Activated CD8-positive, alpha-beta T cell treated with anti-CD3 and anti-CD28 coated beads, Interleukin-2, amount 10 ng/mL, durations not matched to agents 7 days and 5 days (primary cell): ENCODE data around the gene E2F2. TPM values are rescaled to one million over a fixed set of nuclear protein-coding genes. Genes with fewer than 3 reads are reported as not detected.
A peak's percentile ranks its signal among the peaks of the same experiment; 100 is the strongest.

Experiments used
- ATAC-seq: fragments of 150-1000 bp; cut with Tn5 transposase; one replicate; pipeline ENCODE4 v1.10.0; 2021; ENCODE audit warnings: moderate library complexity
- CTCF ChIA-PET: fragments of 350-600 bp; sonication (Branson Sonifier 250); formaldehyde crosslinking; loops from one replicate; lab custom pipeline; 2021; ENCODE audit warnings: antibody characterized with exemption; lab: Charles Lee
- POLR2A ChIA-PET: fragments of 350-600 bp; sonication (Branson Sonifier 250); formaldehyde crosslinking; loops from one replicate; lab custom pipeline; 2021; ENCODE audit warnings: antibody characterized with exemption; lab: Charles Lee
- DNase-seq: peaks from one replicate; pipeline ENCODE4 v3.0.0-alpha.2; 2020
- H3K27ac Mint-ChIP-seq: one replicate; pipeline ENCODE4 v1.8.0; 2021; ENCODE audit warnings: mild to moderate bottlenecking, mixed read lengths
- H3K27me3 Mint-ChIP-seq: one replicate; pipeline ENCODE4 v1.8.0; 2021; ENCODE audit warnings: low read depth, mixed read lengths
- H3K36me3 Mint-ChIP-seq: one replicate; pipeline ENCODE4 v1.8.0; 2021; ENCODE audit warnings: low read depth, mixed read lengths
- H3K4me1 Mint-ChIP-seq: one replicate; pipeline ENCODE4 v1.8.0; 2021; ENCODE audit warnings: low read depth, mixed read lengths
- H3K4me3 Mint-ChIP-seq: one replicate; pipeline ENCODE4 v1.8.0; 2021; ENCODE audit warnings: mild to moderate bottlenecking, mixed read lengths
- H3K9me3 Mint-ChIP-seq: one replicate; pipeline ENCODE4 v1.8.0; 2022; ENCODE audit warnings: mixed read lengths; ENCODE audit not compliant: insufficient read depth
- total RNA-seq, 2 experiments: library from RNA; stranded (reverse); gene quantifications; one replicate each; pipeline ENCODE4 v1.2.3, GENCODE V29; 2021

Gene E2F2
- total RNA-seq, 2 experiments from 2014 or later = 75.0 to 80.3 TPM

DNA sequence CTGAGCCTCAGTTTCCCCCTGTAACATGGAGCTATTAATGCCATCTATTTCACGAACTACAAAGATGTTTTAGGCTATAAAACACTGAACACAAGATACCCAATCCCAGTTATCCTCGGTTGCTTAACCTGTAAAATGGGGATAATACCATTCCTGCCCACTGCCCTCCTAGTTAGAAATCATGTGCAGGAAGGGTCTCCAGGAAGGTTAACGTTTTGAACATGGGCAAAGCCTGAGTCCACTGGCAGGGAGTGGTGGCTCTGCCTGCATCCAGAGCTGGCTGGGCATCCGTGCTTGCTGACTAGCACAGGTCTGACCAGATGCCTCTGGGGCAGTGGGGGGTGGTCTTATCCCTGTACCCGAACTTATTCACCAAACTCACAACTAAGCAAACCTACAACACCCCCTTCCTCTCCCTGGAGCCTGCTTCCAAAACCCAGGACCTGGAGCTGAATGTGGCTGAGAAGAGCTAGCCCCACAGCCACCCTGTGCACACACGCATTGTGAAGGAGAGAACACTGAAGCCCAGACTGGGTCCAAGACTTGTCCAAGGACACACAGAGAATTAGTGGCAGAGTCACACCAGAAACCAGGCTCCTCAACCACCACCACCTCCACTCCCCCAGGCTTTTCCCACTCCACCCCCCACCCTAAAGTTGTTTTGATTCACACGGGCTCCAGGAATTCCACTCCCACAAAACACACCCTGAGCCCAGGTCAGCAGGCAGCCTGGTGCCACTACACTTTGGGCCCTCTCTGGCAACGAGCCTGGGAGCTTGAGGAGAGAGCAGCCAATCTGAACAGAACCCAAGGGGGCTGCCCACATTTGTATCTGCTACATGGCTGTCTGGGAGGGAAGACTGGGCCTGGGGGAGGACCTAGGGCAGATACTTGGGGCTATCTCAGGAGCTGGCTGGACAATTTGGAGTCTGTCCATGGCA, 1.6 kb downstream of the E2F2 start:
- peaks cover 46% of the 10 kb centered on the region for H3K36me3 Mint-ChIP-seq
- DNase-seq (peak; percentile 37), ATAC-seq (no peak)
- H3K9me3 Mint-ChIP-seq = no peaks in the 10 kb centered on the region
- H3K4me3 Mint-ChIP-seq = peak overlapping the region; percentile 92
- CTCF ChIA-PET = interaction anchor here (1.0 to 15.4 kb wide), 15 partner anchors 8 to 242 kb away, joined by 3 to 262 read pairs (median 5); partner anchors contain the start of genes ASAP3 and ID3
- peaks cover 74% of the 10 kb centered on the region for H3K4me1 Mint-ChIP-seq
- no peaks in the 10 kb centered on the region for H3K27me3 Mint-ChIP-seq
- peak overlapping the region; percentile 87 for H3K27ac Mint-ChIP-seq
- POLR2A ChIA-PET = interaction anchor here (0.6 to 2.9 kb wide), 14 partner anchors 17 to 1703 kb away, joined by 3 to 10 read pairs (median 5); partner anchors contain the start of genes ASAP3, PNRC2, RPL11 and SYF2

DNA sequence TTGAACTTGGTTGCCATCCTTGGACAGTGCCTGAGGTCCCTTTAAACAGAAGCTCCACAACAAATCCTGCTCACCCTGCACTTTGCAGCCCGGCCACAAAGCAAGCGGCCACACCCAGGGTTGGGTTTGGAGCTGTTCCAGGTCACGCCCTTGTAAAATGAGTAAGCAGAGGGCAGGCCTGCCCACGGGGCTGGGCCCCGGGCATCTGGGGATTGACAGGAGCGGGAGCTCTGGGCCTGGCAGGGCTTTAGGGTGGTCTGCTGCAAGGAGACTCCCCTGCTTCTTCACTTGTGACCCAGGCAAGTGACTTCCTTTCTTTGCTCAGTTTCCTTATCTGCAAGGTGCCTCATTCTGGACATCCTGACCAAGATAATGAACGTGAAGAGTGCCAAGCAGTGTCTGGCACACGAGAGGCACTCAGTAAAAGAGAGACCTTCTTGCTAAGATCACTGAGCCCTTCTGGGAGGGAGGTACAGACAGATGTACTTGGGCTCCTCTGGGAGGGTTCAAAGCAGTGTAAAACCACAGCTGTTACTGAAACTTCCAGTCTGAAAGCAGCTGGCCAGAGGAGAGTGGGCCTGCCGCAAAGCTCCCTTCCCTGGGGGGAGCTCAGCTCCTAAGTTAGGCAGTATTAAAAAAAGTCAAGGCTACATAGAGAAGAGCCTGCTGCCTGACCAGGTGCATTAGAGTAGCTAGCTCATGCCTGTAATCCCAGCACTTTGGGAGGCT, 2.6 kb downstream of the E2F2 start:
- Mint-ChIP-seq H3K9me3 (no peaks in the 10 kb centered on the region), H3K4me1 (peaks cover 77% of the 10 kb centered on the region), H3K27me3 (no peaks in the 10 kb centered on the region), H3K36me3 (peaks cover 55% of the 10 kb centered on the region), H3K27ac (peak overlapping the region; percentile 87), H3K4me3 (peak overlapping the region; percentile 92)
- POLR2A ChIA-PET = interaction anchor here (0.6 to 2.6 kb wide), 12 partner anchors 16 to 1903 kb away, joined by 3 to 15 read pairs (median 4); partner anchors contain the start of genes ASAP3, RPL11 and ZNF436
- DNase-seq = peak; percentile 89
- peak; percentile 67 for ATAC-seq
- CTCF ChIA-PET = interaction anchor here (0.6 to 15.4 kb wide), 23 partner anchors 9 to 243 kb away, joined by 3 to 262 read pairs (median 4); partner anchors contain the start of gene ID3

DNA sequence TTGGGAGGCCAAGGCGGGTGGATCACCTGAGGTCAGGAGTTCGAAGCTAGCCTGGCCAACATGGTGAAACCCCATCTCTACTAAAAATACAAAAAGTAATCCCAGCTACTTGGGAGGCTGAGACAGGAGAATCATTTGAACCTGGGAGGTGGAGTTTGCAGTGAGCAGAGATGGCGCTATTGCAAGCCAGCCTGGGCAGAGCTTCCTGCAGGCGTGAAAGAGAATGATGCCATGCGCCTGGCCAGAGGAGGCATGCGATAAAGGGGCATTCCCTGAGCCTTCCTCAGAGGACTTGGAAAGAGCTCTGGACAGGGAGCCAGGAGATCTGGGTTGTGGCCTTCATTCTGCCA, 3.2 kb downstream of the E2F2 start:
- Mint-ChIP-seq H3K27ac (peak overlapping the region; percentile 87), H3K4me1 (peaks cover 77% of the 10 kb centered on the region), H3K9me3 (no peaks in the 10 kb centered on the region), H3K27me3 (no peaks in the 10 kb centered on the region), H3K36me3 (peaks cover 58% of the 10 kb centered on the region), H3K4me3 (peak overlapping the region; percentile 92)
- DNase-seq (no peak), ATAC-seq (peak; percentile 4)
- POLR2A ChIA-PET = interaction anchor here (0.6 to 2.6 kb wide), 10 partner anchors 12 to 1904 kb away, joined by 3 to 15 read pairs (median 4); partner anchors contain the start of genes ASAP3 and RPL11
- CTCF ChIA-PET = interaction anchor here (0.9 to 15.4 kb wide), 21 partner anchors 8 to 244 kb away, joined by 3 to 262 read pairs (median 4); partner anchors contain the start of gene ID3

DNA sequence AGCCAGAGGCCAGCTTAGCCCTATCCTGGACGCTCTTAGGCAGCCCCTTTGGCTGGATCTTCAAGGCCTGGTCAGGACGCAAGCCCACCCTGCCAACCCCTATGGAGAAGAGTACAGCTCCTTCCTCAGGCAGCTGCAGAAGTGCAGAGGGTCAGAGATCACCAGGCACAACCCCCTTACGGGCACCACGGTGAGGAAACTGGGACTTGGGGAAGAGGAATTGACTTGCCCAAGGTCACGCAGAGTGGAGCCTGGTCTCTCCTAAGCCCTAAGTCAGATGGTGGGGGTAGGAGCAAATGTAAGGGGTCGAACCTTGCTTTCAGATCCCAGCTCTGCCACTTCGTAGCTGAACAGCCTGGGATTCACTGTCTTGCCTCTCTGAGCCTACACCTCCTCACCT, 3.7 kb downstream of the E2F2 start:
- no peaks in the 10 kb centered on the region for H3K9me3 Mint-ChIP-seq
- POLR2A ChIA-PET = interaction anchor here (0.9 to 2.6 kb wide), 6 partner anchors 12 to 164 kb away, joined by 3 to 15 read pairs (median 8); partner anchors contain the start of gene RPL11
- peak overlapping the region; percentile 87 for H3K27ac Mint-ChIP-seq
- peaks cover 79% of the 10 kb centered on the region for H3K4me1 Mint-ChIP-seq
- CTCF ChIA-PET = interaction anchor here (1.1 to 15.4 kb wide), 13 partner anchors 11 to 172 kb away, joined by 3 to 262 read pairs (median 4); partner anchors contain the start of gene ID3
- no peaks in the 10 kb centered on the region for H3K27me3 Mint-ChIP-seq
- DNase-seq (no peak), ATAC-seq (no peak)
- peaks cover 63% of the 10 kb centered on the region for H3K36me3 Mint-ChIP-seq
- H3K4me3 Mint-ChIP-seq = peak overlapping the region; percentile 92

DNA sequence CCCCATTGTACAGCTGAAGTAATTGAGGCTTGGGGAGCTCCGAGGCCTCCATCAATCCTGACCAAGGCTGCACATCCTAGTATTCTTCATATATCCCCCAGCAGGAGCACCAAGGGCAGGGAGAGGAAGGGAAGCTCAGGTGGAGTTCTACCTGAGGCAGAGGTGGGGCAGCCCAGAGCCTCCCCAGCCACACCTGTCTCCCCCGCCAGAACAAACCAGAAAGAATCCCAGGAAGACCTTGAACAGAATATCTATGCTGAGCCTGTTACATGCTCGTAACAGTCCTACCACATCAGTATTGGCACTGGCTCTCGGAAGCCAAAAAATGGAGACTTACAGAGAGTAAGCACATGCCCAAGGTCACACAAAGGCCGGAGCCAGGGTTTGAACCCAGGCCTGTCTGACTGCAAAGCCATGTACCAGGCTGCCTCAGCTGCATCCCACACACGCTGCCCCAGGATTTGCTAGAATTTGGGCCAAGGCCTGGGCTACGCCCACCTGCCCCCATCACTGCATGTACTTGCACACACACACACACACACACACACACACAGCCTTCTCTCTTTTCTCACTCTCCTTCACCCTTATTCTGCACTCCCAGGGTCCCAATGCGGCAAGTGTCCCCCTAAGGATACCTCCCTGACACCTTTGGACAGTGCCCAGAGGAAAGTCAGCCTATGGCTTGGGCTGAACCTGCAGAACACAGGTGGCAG, 4.5 kb downstream of the E2F2 start:
- POLR2A ChIA-PET = interaction anchor here (1.5 to 2.6 kb wide), 4 partner anchors 10 to 32 kb away, joined by 4 to 15 read pairs (median 8); no protein-coding TSS in a partner anchor
- Mint-ChIP-seq H3K4me1 (peaks cover 76% of the 10 kb centered on the region), H3K27ac (peak overlapping the region; percentile 87), H3K27me3 (no peaks in the 10 kb centered on the region), H3K4me3 (peak overlapping the region; percentile 92), H3K9me3 (no peaks in the 10 kb centered on the region), H3K36me3 (peaks cover 71% of the 10 kb centered on the region)
- DNase-seq (no peak), ATAC-seq (no peak)
- CTCF ChIA-PET = interaction anchor here (0.7 to 15.4 kb wide), 8 partner anchors 14 to 111 kb away, joined by 4 to 262 read pairs (median 10); no protein-coding TSS in a partner anchor

DNA sequence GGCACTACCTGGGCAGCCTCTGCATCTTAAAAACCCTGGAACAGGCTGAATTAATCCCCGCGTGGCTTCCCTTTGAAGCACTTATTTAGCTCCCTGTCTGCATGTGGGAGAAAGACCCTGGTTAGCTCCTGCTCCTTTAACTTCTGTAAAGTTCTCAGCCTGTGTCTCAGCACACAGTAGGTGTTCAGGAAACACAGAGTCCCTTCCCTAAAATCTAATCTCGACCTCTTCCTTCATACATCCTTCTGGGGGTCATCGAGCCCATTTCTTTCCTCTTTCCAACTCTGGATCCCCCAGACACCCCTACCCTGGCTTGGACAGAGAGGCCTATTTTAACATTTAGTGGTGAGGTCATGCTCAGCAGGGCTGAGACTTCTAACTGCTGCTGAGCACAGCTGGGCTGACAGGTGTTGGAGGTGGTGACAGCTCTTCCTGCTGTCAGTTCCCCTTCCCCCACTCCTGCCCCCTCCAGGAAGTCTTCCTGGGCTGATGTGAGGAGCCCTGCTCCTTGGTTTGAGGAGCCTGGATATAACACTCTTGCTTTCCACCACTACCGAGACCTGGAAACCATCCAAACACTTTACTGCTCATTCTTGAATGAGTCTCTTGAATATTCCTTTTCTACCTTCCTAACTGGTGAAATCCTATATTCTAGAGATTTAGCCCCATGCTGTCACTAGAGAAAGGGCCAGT, 5.3 kb downstream of the E2F2 start:
- ChIA-PET CTCF (interaction anchor here (0.7 to 15.4 kb wide), 7 partner anchors 15 to 139 kb away, joined by 5 to 262 read pairs (median 9); no protein-coding TSS in a partner anchor), POLR2A (interaction anchor here (0.7 to 2.6 kb wide), 4 partner anchors 11 to 181 kb away, joined by 5 to 9 read pairs (median 6); partner anchors contain the start of gene HNRNPR)
- Mint-ChIP-seq H3K4me1 (peaks cover 73% of the 10 kb centered on the region), H3K9me3 (no peaks in the 10 kb centered on the region), H3K27ac (peak overlapping the region; percentile 87), H3K36me3 (peaks cover 77% of the 10 kb centered on the region), H3K4me3 (peak overlapping the region; percentile 92), H3K27me3 (no peaks in the 10 kb centered on the region)
- DNase-seq (peak; percentile 47), ATAC-seq (no peak)

DNA sequence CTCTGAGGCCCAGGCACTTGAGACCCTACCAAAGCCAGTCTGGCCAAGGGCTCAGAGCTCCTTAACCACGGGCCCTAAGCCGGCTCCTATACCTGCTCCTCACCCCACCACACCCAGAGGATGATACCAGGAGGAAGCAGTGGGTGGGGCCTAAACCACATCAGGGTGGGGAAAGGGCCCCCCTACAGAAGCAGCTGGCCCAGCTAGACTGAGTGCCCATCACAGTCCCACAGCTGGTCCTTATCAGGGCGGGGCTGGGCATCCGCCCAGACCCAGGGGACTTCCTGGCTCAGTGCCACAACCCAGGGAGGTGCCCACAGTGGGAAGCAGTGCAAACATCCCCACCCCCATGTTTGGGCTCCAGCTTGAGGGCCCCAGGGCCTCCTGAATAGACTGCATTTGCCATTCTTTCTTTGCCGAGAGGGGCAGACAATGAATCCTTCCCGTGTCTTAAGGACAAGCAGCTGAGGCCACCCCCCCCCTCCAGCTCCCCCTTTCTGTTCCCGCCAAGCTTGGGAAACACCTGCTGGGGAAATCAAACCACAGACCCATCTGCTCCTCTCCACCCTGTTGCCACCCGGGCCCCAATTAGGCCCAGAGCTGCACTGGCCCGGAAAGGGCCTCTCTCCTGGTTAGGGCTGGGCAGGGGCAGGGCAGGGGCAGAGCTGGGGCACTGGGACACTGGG, 6.2 kb downstream of the E2F2 start:
- ChIA-PET POLR2A (interaction anchor here (0.6 to 1.9 kb wide), 5 partner anchors 11 to 181 kb away, joined by 3 to 7 read pairs (median 4); partner anchors contain the start of gene HNRNPR), CTCF (interaction anchor here (0.8 to 15.4 kb wide), 8 partner anchors 15 to 219 kb away, joined by 3 to 262 read pairs (median 7); partner anchors contain the start of gene ELOA)
- Mint-ChIP-seq H3K4me1 (peaks cover 73% of the 10 kb centered on the region), H3K27me3 (no peaks in the 10 kb centered on the region), H3K9me3 (no peaks in the 10 kb centered on the region), H3K36me3 (peaks cover 79% of the 10 kb centered on the region), H3K27ac (peak overlapping the region; percentile 87), H3K4me3 (peak overlapping the region; percentile 92)
- DNase-seq (peak; percentile 67), ATAC-seq (peak; percentile 33)

DNA sequence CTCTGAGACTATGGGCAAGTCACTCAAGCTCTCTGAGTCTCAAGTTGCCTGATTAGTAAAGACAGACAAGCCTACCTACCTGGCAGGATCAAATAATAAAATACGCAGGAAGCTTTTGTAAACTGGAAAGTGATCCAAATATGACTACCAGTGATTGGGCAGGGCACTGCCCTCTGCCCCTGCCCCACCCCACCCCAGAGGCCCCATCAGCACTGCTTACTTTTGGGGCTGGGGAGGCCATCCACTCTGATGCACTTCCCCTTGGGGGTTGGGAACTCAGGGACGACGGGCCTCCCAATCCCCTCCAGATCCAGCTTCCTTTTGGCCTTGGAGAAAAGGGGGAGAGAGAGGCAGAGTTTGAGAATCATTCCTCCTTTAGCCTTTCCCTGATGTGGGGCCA, 6.9 kb downstream of the E2F2 start:
- POLR2A ChIA-PET = interaction anchor here (0.6 to 1.7 kb wide), 4 partner anchors 11 to 180 kb away, joined by 3 to 7 read pairs (median 4); partner anchors contain the start of gene HNRNPR
- Mint-ChIP-seq H3K36me3 (peaks cover 77% of the 10 kb centered on the region), H3K4me3 (no peak overlapping the region)

DNA sequence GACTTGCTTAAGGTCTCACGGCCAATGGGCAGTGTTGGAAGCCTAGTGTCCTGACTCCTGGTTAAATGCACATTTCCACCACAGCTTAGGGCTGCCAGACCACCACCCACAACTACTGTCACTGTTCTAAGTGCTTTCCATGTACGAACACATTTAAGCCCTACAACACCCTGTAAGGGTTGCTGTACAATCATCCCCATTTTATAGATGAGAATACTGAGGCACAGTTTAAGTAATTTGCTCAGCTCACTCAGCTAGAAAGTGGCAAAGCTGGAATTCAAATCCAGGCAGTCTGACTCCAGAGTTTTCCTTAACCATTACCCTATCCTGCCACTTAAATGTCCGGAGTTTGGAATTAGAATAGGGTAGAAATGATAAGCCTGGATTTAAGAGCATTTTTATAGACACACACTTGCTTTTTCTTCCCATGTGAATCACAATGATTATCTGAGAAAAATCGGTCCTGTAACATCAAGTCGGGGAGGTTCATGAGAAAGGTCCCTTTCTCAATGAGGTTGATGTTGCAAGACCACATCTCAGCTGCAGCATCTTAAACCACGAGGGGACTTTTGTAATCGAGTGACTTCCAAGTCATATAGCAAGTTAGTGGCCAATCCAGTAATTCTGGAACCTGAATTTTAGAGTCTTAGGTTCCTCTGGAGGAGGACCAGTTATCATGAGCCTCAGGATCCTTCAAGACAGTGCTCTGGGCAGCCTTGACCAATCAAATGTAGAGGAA, 8.6 kb downstream of the E2F2 start:
- ATAC-seq (no peak), DNase-seq (no peak)
- ChIA-PET POLR2A (no interaction called here), CTCF (interaction anchor here (1.0 to 15.4 kb wide), 3 partner anchors 17 to 115 kb away, joined by 4 to 262 read pairs (median 4); no protein-coding TSS in a partner anchor)
- Mint-ChIP-seq H3K4me3 (no peak overlapping the region), H3K27ac (peak overlapping the region; percentile 35), H3K4me1 (peaks cover 56% of the 10 kb centered on the region), H3K9me3 (no peaks in the 10 kb centered on the region), H3K27me3 (no peaks in the 10 kb centered on the region), H3K36me3 (peaks cover 76% of the 10 kb centered on the region)

More for the DNA sequence above, 6.9 kb downstream of the E2F2 start:
- Mint-ChIP-seq H3K4me1 (peaks cover 72% of the 10 kb centered on the region), H3K9me3 (no peaks in the 10 kb centered on the region), H3K27me3 (no peaks in the 10 kb centered on the region), H3K27ac (peak overlapping the region; percentile 87)
- DNase-seq = no peak
- CTCF ChIA-PET = interaction anchor here (0.8 to 15.4 kb wide), 9 partner anchors 8 to 220 kb away, joined by 3 to 262 read pairs (median 5); partner anchors contain the start of gene ELOA
- ATAC-seq = no peak
